ENCODE measurements around the gene VPS54.

- TF ChIP-seq, protein P1, sequence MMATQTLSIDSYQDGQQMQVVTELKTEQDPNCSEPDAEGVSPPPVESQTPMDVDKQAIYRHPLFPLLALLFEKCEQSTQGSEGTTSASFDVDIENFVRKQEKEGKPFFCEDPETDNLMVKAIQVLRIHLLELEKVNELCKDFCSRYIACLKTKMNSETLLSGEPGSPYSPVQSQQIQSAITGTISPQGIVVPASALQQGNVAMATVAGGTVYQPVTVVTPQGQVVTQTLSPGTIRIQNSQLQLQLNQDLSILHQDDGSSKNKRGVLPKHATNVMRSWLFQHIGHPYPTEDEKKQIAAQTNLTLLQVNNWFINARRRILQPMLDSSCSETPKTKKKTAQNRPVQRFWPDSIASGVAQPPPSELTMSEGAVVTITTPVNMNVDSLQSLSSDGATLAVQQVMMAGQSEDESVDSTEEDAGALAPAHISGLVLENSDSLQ (IDR thresholded peaks at IDR 0.05), result no peak
- no peak for TF ChIP-seq ZNF384 (IDR thresholded peaks at IDR 0.05)
- no peak for TF ChIP-seq SP1 (IDR thresholded peaks at IDR 0.05)
Observed at GRCh38 chr2:63861220-63861822, 157.9 kb downstream of the VPS54 start.
